Activated CD8-positive, alpha-beta memory T cell treated with anti-CD3 and anti-CD28 coated beads for 48 hours (primary cell): ENCODE results near the gene ZNF790.
"Not testable (repeated sequence)": the region's sequence is repeated elsewhere in the genome, so short reads cannot be mapped to it uniquely, and the experiment has no call there.

Experiments
- DNase-seq, 3 experiments: peaks; one replicate each; pipeline ENCODE4 v3.0.0-alpha.2; 2020; ENCODE audit warnings: low read depth in 2 of 3, low spot score in 2 of 3

ZNF790 gene

DNA sequence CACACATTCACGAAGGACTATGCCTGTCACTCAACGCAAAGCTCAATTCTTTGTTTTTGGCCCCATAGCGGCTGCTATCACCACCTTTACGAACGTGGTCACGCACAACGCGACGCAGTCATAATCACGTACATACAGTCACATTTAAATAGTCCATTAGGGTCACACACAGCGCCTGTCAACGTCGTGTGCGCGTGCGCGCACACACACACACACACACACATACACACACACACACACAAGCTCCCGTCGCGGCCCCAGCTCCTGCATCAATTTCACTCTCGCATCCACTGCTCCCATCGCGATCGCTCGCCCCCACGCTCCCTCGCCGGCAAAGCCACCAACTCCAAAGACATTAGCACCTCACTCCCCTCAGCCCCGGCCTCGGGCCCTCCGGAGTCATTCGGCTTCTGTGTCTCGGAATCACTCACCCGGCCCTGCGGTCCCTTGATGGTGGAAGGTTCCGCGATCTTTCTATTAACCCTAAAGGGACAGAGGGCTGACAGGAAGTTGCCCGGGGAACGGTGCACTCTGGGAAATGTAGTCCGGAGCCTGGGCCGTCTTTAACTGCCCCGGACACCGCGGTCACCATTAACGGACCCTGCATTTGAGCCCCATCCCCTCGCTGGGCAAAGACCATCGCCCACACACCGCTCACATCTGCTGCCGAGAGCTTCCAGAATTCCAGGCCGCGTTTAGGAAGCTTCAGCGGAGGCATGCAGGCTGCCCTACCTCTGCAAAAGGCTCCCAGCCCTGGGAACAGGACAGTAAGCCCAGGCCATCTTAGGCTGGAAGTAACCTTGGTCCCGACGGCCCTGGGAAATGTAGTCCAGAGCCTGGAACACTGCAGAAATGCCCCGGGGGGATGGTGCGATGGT lies at the start of gene ZNF790:
Gene ZNF790 (minus strand): TSS at position 482 of the 878 bp plus-strand sequence. CDS start 12,768 bp downstream, outside the sequence.
- DNase-seq: peak; percentile 45 to 63 (median 46)

DNA sequence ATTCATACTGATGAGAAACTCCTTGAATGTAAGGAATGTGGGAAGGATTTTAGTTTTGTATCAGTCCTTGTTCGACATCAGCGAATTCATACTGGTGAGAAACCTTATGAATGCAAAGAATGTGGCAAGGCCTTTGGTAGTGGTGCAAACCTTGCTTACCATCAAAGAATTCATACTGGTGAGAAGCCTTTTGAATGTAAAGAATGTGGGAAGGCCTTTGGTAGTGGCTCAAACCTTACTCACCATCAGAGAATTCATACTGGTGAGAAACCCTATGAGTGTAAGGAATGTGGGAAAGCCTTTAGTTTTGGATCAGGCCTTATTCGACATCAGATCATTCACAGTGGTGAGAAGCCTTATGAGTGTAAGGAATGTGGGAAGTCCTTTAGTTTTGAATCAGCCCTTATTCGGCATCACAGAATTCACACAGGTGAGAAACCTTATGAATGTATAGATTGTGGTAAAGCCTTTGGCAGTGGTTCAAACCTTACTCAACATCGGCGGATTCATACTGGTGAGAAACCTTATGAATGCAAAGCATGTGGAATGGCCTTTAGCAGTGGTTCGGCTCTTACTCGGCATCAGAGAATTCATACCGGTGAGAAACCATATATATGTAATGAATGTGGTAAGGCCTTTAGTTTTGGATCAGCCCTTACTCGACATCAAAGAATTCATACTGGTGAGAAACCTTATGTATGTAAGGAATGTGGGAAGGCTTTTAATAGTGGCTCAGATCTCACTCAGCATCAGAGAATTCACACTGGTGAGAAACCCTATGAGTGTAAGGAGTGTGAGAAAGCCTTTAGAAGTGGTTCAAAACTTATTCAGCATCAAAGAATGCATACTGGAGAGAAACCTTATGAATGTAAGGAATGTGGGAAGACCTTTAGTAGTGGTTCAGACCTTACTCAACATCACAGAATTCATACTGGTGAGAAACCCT lies 39.1 kb upstream of the ZNF790 start:
- DNase-seq: no peak

DNA sequence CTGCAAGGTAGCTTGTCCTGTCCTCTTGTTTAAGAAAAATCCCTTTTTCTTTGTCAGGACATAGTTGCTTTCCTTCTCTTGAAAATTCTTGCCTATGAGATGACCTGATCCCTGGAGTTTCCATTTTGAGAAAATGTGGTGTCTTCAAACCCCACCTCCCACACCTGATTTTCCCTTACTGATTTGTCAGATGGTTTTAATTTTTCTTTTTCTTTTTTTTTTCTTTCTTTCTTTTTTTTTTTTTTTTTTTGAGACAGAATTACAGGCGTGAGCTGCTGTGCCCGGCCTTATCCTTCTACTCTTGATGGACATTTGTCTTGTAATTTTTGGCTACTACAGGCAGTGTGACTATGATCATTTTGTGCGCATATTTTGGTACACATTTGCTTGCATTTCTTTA lies 13.7 kb upstream of the ZNF790 start:
- DNase-seq: no peak

DNA sequence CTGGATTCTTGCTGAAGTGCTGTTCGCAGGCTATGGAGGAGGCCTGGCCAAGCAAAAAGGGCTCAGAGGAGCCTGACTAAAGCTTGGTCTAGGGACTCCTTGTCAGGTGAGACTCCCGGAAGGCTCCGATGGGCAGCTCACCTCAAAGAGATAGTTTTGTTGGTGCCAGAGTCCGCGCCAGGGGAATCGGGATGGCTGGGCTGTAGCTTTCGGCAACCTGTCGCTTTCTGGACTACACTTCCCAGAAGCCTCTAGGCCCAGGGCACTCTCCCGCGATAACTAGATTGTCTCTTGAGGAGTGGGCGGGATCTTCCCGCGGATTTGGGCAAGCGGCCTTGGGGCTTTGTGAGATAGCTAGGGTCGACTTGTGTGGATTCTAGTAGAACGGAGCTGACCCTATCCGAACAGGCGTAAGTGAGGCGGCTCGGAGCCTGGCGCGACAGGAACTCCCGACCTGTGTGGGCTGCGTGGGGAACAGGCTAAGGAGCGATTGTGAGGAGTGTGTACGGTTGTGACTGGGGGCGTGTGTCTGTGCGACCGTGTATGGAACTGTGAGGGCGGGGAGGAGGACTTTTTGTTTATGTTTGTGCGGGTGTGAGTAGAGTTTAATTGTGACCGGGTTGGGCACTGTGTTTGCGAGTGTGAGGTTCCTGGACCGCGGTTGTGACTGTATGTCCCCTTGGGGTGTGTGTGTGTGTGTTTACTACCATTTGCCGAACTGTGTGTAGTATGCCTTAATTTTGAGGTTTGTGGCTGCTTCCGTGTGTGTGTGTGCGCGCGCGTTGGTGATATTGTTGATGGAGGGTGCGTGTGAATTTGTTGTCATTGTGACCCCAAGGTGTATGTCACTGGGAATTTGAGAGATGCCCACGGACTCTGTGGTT lies 12.6 kb upstream of the ZNF790 start, which contains the start of gene ZNF345:
Gene ZNF345 (plus strand): TSS at position 318 of the 884 bp plus-strand sequence. CDS start 25,955 bp downstream, outside the sequence.
- peak; percentile 43 to 59 (median 55) for DNase-seq

DNA sequence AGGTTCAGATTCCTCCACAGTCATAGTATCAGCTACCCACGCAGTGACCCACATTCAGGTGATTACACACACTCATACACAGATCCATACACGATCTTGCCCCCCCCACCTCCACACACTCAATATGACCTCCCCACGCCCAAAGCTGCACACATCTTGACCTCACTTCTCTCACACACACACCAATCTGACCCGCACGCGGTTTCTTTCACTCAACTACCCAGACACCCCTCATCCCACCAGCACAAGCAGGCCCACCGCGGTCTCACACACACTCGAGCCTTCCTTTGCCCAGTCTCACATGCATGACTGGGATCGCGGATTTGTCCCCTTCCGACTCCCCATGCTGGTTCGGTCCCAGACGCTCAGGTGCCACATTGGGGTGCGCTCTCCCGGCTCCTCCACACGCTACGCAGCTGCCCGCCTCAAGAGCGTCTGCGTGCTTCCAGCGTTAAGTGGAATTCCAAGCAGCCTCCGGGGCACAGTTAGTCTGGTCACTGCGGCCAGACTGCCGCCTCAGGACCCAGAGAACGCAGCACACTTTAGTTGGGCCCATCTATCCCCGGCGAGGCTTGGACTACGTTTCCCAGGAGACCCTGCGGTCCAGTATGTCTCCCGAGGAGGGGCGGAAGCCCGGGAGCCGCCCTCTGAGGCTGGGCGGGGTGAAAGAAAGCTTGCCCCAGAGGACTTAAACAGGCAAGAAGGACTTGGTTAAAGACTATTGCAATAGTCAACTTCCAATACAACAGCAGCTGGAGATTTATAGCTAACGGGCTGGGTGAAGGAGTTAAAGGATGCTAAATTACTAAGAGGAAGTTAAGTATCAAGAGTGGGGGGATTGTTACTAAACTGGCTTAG lies 11.7 kb upstream of the ZNF790 start:
- DNase-seq: peak; percentile 63 to 73 (median 69)

DNA sequence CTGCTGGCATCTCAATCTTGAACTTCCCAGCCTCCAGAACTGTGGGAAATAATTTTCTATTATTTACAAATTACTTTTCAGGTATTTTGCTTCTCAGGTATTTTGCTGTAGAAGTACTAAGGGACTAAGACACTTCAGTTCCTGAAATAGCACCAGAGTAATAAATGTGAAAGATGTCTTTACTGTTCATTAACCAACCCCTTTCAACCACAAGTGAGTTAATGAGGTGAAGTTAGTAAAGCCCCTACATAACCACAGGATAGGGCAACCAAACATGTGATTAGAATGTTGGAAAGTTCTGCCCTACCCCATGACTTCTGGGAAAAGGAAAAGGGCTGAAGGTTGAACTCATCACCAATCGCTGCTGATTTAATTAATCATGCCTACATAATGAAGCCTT lies 9.8 kb upstream of the ZNF790 start:
- no peak for DNase-seq

DNA sequence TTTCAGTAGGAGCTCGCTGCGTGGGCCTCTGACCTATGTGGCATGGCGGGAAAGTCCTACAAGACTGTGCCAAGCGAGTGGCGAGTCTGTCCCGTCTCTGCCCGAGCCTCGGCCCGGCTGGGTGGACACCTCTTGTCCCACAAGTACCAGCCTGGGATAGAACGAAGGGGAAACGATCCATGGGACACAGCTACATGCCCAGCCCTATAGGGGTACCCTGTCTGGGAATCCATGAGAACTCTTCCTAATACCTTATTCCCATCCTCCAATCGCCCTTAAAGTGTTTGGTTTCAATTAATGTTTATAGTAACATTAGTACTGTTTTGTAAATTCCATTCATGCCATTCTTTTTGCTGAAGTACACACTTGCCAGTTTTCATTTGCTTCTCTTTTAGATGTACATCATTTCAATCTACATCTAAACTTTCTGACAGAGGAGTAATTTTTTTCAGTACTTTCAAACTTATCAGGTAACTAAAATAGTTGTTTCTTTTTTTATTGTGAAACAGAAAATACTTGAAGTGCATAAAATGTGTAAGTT lies 667 bp upstream of the ZNF790 start:
- no peak for DNase-seq

DNA sequence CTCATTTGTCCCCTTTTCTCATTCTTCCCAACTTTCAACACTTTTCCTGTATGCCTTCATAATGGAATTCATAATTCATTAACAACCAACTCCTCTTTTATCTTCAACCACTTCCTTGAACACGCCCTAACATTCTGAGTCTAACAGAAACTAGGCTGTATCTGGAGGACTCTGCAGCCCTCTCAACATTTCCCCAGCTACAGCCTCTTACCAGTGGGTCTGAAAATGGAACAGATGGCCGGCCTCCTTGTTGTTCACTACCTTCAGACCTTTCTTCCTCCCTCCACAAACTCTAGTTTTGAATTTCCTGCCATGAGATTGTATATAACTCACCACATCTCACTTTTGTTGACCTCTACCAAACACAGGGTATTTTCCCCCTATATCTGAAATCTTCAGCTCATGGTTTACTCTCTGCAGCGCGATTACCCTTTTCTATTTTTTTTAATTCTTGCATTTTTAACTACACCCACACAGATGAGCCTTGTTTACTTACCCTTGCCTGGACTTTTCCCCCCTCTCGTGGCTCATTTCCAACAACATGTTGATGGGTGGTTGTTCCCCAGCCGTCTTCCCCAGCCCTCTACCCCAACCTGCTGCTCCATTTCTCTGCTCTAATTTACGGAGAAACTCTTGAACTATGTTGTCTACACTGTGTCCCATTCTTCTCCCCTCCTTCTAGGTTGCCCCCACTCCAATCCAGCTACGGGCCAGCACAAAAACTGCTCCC lies 846 bp downstream of the ZNF790 start:
- DNase-seq: no peak

DNA sequence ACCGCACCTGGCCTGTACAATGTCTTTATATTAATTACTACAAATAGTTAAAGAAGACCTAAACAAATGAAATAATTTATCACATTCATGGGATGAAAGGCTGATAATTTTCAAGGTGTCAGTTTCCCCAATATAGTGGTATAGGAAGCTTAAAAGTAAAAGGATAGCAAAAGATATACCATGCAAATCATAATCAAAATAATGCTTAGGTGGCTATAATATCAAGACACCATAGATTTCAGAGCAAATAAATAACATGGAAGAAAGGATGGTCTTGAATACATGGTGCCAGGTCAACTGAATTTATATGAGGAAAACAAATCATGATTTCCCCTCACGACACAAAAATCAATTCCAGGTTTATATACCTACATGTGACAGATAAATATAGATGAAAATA lies 4.8 kb downstream of the ZNF790 start:
- no peak for DNase-seq

DNA sequence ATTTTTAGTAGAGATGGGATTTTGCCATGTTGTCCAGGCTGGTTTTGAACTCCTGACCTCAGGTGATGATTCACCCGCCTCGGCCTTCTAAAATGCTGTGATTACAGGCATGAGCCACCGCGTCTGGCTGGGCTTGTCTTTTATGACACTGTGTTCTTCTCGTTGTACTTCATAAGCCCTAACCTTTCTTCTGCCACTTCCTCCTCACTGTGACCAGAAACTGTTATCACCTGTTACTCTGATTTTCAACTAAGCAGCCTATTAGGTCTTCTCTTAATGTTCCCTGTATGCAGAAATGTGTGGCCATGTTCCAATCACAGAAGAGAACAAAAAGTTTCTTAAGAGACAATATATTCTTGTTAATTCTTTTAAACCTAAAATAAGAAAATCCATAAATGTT lies 16.4 kb downstream of the ZNF790 start:
- DNase-seq: no peak

DNA sequence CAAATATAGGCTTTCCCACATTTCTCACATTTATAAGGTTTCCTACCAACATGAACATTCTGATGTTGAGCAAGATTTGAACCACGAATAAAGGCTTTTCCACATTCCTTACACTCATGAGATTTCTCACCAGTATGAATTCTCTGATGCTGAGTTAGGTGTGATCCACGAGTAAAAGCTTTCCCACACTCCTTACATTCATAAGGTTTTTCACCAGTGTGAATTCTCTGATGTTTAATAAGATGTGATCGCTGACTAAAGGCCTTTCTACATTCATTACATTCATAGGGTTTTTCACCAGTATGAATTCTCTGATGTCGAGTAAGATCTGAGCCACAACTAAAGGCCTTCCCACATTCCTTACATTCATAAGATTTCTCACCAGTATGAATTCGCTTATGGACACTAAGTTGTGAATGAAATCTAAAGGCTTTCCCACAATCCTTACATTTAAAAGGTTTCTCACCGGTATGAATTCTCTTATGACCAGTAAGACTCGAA lies 19.0 kb downstream of the ZNF790 start:
- DNase-seq: no peak

DNA sequence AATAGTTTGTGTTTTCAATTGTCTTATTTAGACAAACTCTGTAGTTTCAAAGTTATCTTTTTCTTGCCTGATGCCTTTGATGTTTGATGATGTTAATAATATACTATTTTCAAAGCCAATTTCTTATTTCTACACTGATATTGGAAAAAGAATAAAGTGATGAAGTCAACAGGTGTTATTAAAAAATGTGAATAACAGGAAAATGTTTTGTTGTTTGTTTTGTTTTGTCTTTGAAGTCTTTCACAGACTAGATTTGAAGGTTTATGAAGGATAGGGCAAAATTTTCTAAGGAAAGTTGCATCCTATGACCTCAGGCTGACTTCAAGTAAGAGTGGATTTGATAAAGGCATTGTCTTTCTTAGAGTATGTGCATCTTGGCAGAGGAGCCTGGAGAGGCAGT lies 31.2 kb downstream of the ZNF790 start:
- no peak for DNase-seq

DNA sequence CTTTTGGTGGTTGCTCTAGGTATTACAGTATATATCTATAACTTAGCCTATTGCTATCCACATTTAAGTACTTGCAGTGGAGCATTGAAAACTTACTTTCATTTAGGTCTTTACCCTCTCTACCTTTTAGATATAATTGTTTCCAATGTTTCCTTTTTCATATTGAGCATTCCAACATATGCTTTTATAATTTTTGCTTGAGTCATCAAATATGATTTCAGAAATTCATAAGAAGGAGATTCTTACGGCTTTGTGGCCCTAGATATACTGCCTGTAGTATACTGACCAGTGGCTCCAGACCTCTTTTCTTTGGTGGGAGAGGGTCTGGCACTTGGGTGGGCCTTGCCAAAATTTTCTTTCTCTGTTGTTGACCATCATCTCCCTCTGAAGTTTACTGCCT lies 32.8 kb downstream of the ZNF790 start:
- DNase-seq: no peak

DNA sequence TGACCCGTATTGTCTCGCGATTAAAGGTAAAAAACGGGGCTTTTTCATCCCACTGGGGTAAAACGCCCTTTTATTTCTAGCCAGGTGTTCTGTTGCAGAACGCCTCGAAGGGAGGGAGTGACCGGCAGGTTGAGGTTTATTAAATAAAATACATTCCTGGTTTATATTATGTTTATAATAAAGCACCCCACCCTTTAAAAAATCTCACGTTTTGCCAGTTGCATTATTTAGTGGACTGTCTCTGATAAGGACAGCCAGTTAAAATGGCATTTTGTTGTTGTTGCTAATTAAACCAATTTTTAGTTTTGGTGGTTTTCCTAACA lies 40.4 kb downstream of the ZNF790 start:
- no peak for DNase-seq

DNA sequence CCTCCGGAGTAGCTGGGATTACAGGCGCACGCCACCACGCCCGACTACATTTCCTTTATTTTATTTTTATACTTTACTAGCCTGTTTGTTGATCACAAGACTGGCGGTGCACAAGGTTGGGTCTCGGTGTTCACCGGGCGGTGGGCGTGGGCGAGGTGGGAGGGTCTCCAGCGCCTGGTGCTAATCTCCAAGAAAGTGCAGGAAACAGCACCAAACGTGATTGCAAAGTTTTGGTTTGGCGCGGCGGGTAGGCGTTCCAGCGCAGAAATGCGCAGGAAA lies 41.5 kb downstream of the ZNF790 start:
- DNase-seq: no peak

DNA sequence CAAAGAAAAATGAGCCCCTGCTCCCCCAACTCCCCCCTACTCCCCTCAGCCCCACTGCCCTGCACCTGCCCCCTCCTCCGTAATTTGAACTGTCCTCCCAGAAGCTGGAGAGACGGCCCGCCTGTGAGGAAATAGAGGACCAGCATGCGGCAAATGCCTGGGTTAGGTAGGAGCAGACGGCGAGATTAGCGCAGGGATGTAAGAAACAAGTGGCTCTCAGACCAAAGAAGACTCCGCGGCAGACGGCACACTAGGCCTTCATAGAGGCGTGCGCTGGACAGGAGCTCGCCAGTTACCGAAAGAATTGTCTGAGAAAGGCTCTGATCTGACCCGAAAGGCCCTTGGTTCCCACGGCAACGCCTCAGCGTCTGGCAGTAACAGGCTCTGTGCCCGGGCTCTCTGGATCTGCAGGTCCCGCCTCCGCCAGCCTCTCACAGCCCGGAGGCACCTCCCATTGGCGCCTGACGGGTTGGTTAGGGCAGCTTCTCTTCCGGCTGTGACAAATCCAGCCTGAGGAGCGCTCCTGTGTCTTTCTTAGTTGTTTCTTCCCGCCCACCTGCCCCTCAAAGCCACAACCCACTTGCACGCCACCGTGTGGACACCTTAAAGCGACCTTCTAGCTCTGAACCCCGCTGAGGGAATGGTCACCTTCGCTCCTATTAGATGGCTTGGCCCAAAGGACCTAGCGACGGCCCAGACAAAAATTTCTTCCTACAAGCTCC lies 46.6 kb downstream of the ZNF790 start:
- not testable (repeated sequence) for DNase-seq

DNA sequence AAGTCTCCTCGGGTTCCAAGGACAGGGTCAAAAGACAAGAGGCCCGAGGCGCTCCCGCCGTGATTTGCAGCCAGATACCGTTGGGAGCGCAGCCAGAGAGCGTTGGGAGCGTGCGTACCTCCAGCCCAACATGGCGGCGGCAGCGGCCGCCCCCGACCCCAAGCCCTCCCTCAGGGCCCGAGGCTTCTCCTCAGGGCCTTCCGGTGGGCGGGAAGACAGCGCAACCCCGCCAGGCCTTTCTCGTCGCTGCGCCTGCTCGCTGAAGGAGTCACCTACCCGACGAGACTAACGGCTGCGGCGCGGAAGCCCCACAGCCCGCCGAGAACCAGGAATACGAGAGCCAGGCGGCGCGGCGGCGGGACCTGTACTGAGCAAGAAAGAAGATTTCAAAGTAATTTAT lies 62.4 kb downstream of the ZNF790 start:
- DNase-seq: no peak

DNA sequence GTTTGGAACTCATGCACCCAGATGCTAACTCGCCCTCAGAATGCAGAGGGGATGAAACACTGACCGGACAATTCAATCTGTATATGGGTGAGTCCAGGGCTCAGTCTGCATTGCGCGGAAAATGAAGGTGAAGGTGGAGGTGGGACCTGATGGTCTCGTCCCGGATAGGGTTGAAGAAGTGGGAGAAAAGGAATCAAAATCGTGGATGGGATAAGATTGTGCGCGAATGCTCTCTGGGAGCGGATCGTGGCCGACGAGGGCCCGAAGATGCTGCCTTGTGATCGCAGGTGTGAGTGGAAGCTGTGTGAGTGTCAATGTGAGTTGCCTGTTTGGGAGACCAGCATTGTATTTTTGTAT lies 65.0 kb downstream of the ZNF790 start:
- no peak for DNase-seq
